Coronary artery (tissue), 2 donors: Measurements from ENCODE around the gene TRIM44.

Experiments
- DNase-seq: peaks from one replicate; pipeline ENCODE4 v3.0.0-alpha.2; 2017; ENCODE audit warnings: low spot score
- H3K27ac ChIP-seq, 2 donors: fragments of 200-600 bp; sonication (generic); one replicate each; pipeline ENCODE4 v1.5.1; 2016 to 2019
- H3K4me3 ChIP-seq: fragments of 200-600 bp; sonication (generic); 2 replicates; pipeline ENCODE4 v1.5.1; 2016; ENCODE audit warnings: mild to moderate bottlenecking, moderate library complexity
- CTCF ChIP-seq: fragments of 200-600 bp; sonication (generic); IDR thresholded peaks from one replicate; pipeline ENCODE4 v1.5.1; 2019; ENCODE audit warnings: antibody characterized with exemption

Gene TRIM44

GRCh38 chr11:35804451-35805040, 142.0 kb downstream of the TRIM44 start:
- no peak for TF ChIP-seq CTCF
- Histone ChIP-seq H3K4me3 (no peak overlapping the region), H3K27ac (no peak overlapping the region)
- no peak for DNase-seq

GRCh38 chr11:35809561-35809960, 147.0 kb downstream of the TRIM44 start:
- DNase-seq = no peak
- no peak for TF ChIP-seq CTCF
- Histone ChIP-seq H3K27ac (no peak overlapping the region), H3K4me3 (no peak overlapping the region)

GRCh38 chr11:35810045-35810645, 147.6 kb downstream of the TRIM44 start:
- DNase-seq = no peak
- no peak for TF ChIP-seq CTCF
- Histone ChIP-seq H3K4me3 (no peak overlapping the region), H3K27ac (no peak overlapping the region)

GRCh38 chr11:35811783-35812182, 149.2 kb downstream of the TRIM44 start:
- Histone ChIP-seq H3K4me3 (no peak overlapping the region), H3K27ac (no peak overlapping the region)
- no peak for DNase-seq
- TF ChIP-seq CTCF = no peak

GRCh38 chr11:35812828-35813227, 150.3 kb downstream of the TRIM44 start:
- Histone ChIP-seq H3K4me3 (no peak overlapping the region), H3K27ac (no peak overlapping the region)
- TF ChIP-seq CTCF = no peak
- no peak for DNase-seq

- Histone ChIP-seq H3K4me3 (no peak overlapping the region), H3K27ac (no peak overlapping the region)
- no peak for DNase-seq
- TF ChIP-seq CTCF = no peak
These were observed 151.6 kb downstream of the TRIM44 start for GRCh38 chr11:35814081-35814695.
